Breast epithelium (tissue), 3 donors: Measurements from ENCODE around the gene MYO1G.

Experiments used
- CTCF ChIP-seq, 3 donors: fragments of 450-650 bp; IDR thresholded peaks; one replicate each; pipeline ENCODE4 v1.5.1; 2016 to 2017; ENCODE audit warnings: antibody characterized with exemption in 3 of 3, mild to moderate bottlenecking in 3 of 3, moderate library complexity in 3 of 3
- POLR2A ChIP-seq: fragments of 450-650 bp; IDR thresholded peaks from one replicate; pipeline ENCODE4 v1.6.1; 2016; ENCODE audit warnings: antibody characterized with exemption, mild to moderate bottlenecking, moderate library complexity
- POLR2AphosphoS5 ChIP-seq, 3 donors: sonication (generic); formaldehyde crosslinking; IDR thresholded peaks; one replicate each; pipeline ENCODE4 v1.6.1; 2017; ENCODE audit warnings: antibody characterized with exemption in 3 of 3

- TF ChIP-seq CTCF (IDR thresholded peaks at IDR 0.05): no peak
- TF ChIP-seq POLR2A: no peak
- no peak for TF ChIP-seq POLR2AphosphoS5 (IDR thresholded peaks at IDR 0.05)
These were observed 34.7 kb upstream of the MYO1G start for GRCh38 chr7:45013465-45013967.
